ENCODE measurements around the gene MAOB. TPM values are rescaled to one million over a fixed set of nuclear protein-coding genes. Genes with fewer than 3 reads are reported as not detected.

MAOB gene
- total RNA-seq, 2 donors from 2014 or later, result 0.46 to 0.73 TPM

DNA sequence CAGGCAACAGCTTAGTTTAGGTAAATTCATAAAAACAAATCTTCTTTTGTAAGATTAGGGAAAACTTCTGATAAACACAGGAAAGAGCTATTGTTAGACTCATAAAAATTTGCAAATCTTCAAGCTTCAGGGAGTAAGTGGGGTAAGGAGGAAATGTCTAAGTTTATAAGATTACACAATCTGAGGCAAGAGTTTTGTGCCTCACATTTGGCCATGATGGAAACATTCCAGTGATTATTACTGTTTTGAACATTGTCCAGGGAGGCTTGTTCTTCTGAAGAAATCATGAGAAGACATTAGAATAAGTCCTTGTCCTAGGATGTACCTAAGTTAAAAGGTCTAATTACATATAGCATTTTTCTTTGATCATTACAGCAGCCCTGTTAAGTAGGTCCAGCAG, 72.8 kb downstream of the MAOB start:
- no peaks in the 10 kb centered on the region for H3K9me3 ChIP-seq (ENCODE audit: control insufficient read depth, low read length)
- H3K27ac ChIP-seq (ENCODE audit: low read depth, low read length), result no peak overlapping the region
- H3K36me3 ChIP-seq (ENCODE audit: control insufficient read depth, insufficient read depth, low read length), result no peaks in the 10 kb centered on the region
- Mint-ChIP-seq H3K9me3 (peaks cover 29% of the 10 kb centered on the region), H3K4me1 (no peaks in the 10 kb centered on the region), H3K36me3 (ENCODE audit: low read depth) (no peaks in the 10 kb centered on the region), H3K27me3 (ENCODE audit: insufficient read depth) (no peaks in the 10 kb centered on the region), H3K27ac (no peak overlapping the region), H3K4me3 (no peak overlapping the region)
- no peak overlapping the region for H3K4me3 ChIP-seq (ENCODE audit: low read length)
- H3K4me1 ChIP-seq (ENCODE audit: control insufficient read depth, insufficient read depth, low read length), result no peaks in the 10 kb centered on the region
- no peak overlapping the region for H3K9ac ChIP-seq (ENCODE audit: extremely low read depth, low read length, poor library complexity, severe bottlenecking)
- TF ChIP-seq, protein P1, sequence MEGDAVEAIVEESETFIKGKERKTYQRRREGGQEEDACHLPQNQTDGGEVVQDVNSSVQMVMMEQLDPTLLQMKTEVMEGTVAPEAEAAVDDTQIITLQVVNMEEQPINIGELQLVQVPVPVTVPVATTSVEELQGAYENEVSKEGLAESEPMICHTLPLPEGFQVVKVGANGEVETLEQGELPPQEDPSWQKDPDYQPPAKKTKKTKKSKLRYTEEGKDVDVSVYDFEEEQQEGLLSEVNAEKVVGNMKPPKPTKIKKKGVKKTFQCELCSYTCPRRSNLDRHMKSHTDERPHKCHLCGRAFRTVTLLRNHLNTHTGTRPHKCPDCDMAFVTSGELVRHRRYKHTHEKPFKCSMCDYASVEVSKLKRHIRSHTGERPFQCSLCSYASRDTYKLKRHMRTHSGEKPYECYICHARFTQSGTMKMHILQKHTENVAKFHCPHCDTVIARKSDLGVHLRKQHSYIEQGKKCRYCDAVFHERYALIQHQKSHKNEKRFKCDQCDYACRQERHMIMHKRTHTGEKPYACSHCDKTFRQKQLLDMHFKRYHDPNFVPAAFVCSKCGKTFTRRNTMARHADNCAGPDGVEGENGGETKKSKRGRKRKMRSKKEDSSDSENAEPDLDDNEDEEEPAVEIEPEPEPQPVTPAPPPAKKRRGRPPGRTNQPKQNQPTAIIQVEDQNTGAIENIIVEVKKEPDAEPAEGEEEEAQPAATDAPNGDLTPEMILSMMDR (conservative IDR thresholded peaks at IDR 0.05), result no peak
- no peak for DNase-seq
- H3K27me3 ChIP-seq (ENCODE audit: control insufficient read depth, insufficient read depth, low read length, poor library complexity, severe bottlenecking), result no peaks in the 10 kb centered on the region

DNA sequence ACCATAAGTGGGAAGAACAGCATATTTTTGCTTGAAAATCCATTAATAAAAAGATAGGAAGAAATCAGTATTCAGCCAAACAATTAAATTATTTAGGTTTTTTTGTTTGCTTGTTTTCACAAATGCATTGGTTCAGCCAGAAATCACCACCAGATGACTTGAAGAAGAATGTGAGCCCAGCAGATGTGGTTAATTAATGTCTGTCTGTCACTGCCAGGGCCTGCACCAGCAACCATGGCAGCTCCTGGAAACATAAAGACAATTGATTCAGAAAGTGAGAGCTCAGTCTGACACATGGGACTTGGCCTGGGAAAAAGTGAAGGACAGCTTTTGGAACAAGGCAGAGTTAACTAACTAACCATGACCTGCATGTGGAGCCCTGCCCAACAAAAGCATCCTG, 74.0 kb downstream of the MAOB start:
- Mint-ChIP-seq H3K4me1 (no peaks in the 10 kb centered on the region), H3K27ac (no peak overlapping the region), H3K4me3 (no peak overlapping the region), H3K36me3 (ENCODE audit: low read depth) (no peaks in the 10 kb centered on the region), H3K27me3 (ENCODE audit: insufficient read depth) (no peaks in the 10 kb centered on the region), H3K9me3 (peaks cover 24% of the 10 kb centered on the region)
- Histone ChIP-seq H3K27me3 (ENCODE audit: control insufficient read depth, insufficient read depth, low read length, poor library complexity, severe bottlenecking) (no peaks in the 10 kb centered on the region), H3K27ac (ENCODE audit: low read depth, low read length) (no peak overlapping the region), H3K4me1 (ENCODE audit: control insufficient read depth, insufficient read depth, low read length) (no peaks in the 10 kb centered on the region), H3K36me3 (ENCODE audit: control insufficient read depth, insufficient read depth, low read length) (no peaks in the 10 kb centered on the region), H3K9me3 (ENCODE audit: control insufficient read depth, low read length) (no peaks in the 10 kb centered on the region), H3K9ac (ENCODE audit: extremely low read depth, low read length, poor library complexity, severe bottlenecking) (no peak overlapping the region), H3K4me3 (ENCODE audit: low read length) (no peak overlapping the region)
- TF ChIP-seq, protein P1 (conservative IDR thresholded peaks at IDR 0.05), result no peak
- DNase-seq, result no peak

DNA sequence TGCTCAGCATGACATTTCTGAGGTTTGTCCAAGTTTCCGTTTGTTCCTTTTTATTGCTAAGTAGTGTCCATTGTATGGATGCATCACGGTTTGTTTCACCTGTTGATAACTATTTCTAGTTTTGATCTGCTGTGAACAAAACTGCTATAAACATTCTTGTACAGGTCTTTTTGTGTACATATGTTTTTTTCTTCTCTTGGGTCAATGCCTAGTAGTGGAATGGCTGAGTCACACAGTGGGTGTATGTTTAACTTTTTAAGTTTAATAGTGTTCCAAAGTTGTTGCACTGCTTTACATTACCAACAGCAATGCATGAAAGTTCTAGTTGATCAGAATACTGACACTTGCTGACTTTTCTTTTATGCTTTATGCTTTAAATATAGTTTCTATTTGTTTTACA, 76.7 kb downstream of the MAOB start:
- no peaks in the 10 kb centered on the region for H3K4me1 Mint-ChIP-seq
- H3K9me3 ChIP-seq (ENCODE audit: control insufficient read depth, low read length), result no peaks in the 10 kb centered on the region

More for the DNA sequence above, 76.7 kb downstream of the MAOB start:
- DNase-seq, result no peak
- WGBS, 2 experiments (ENCODE audit: insufficient coverage in 1 of 2, insufficient read length in 1 of 2), result 77% methylated on average over 2 of the region's 2 CpGs; no CpG with 5 or more reads in 1 of the 2 experiments
- no peaks in the 10 kb centered on the region for H3K36me3 ChIP-seq (ENCODE audit: control insufficient read depth, insufficient read depth, low read length)
- no peaks in the 10 kb centered on the region for H3K4me1 ChIP-seq (ENCODE audit: control insufficient read depth, insufficient read depth, low read length)
- no peak overlapping the region for H3K9ac ChIP-seq (ENCODE audit: extremely low read depth, low read length, poor library complexity, severe bottlenecking)
- no peak overlapping the region for H3K27ac ChIP-seq (ENCODE audit: low read depth, low read length)
- peaks cover 20% of the 10 kb centered on the region for H3K9me3 Mint-ChIP-seq
- no peak overlapping the region for H3K4me3 ChIP-seq (ENCODE audit: low read length)
- no peaks in the 10 kb centered on the region for H3K27me3 ChIP-seq (ENCODE audit: control insufficient read depth, insufficient read depth, low read length, poor library complexity, severe bottlenecking)
- no peak overlapping the region for H3K27ac Mint-ChIP-seq
- no peaks in the 10 kb centered on the region for H3K27me3 Mint-ChIP-seq (ENCODE audit: insufficient read depth)
- TF ChIP-seq, protein P1 (conservative IDR thresholded peaks at IDR 0.05), result no peak
- no peaks in the 10 kb centered on the region for H3K36me3 Mint-ChIP-seq (ENCODE audit: low read depth)
- H3K4me3 Mint-ChIP-seq, result no peak overlapping the region
